Measurements from ENCODE around the gene GRM1.

GRCh38 chr6:146282837-146283236 lies 254.0 kb downstream of the GRM1 start:
- no peak for TF ChIP-seq POLR2AphosphoS5 (IDR thresholded peaks at IDR 0.05; ENCODE audit: borderline replicate concordance, low read depth, low read length)
- no peak for TF ChIP-seq EZH2 (IDR thresholded peaks at IDR 0.05)
- no peak for TF ChIP-seq FOXP2 (optimal IDR thresholded peaks at IDR 0.05; ENCODE audit: control extremely low read depth, extremely low read length, insufficient read depth)
